GM23338 (cell line): ENCODE results near the gene C1QTNF9. TPM values are rescaled to one million over a fixed set of nuclear protein-coding genes. Genes with fewer than 3 reads are reported as not detected.

Experiments
- ATAC-seq: fragments of 200-7000 bp; cut with Tn5 transposase; 3 replicates; pipeline ENCODE4 v1.9.1; 2020
- DNase-seq: peaks from one replicate; pipeline ENCODE4 v3.0.0-alpha.2; 2015; ENCODE audit warnings: low spot score
- H2AFZ ChIP-seq: fragments of 200-600 bp; sonication (generic); 2 replicates; pipeline ENCODE4 v1.8.0; 2016; ENCODE audit warnings: antibody characterized with exemption, mild to moderate bottlenecking, moderate library complexity
- H3F3A ChIP-seq: fragments of 200-600 bp; sonication (generic); replicated peaks from 2 replicates; pipeline ENCODE4 v1.8.0; 2017; ENCODE audit warnings: antibody characterized with exemption, mixed run types, low read depth
- H3K27ac ChIP-seq: fragments of 200-600 bp; sonication (generic); 2 replicates; pipeline ENCODE4 v1.6.1; 2016; ENCODE audit warnings: low read depth
- H3K27me3 ChIP-seq: fragments of 200-600 bp; sonication (generic); 2 replicates; pipeline ENCODE4 v1.8.0; 2016; ENCODE audit warnings: mild to moderate bottlenecking, mixed run types, moderate library complexity; ENCODE audit not compliant: insufficient read depth
- H3K36me3 ChIP-seq: fragments of 200-600 bp; sonication (generic); 2 replicates; pipeline ENCODE4 v1.8.0; 2016; ENCODE audit warnings: mild to moderate bottlenecking; ENCODE audit not compliant: insufficient read depth
- H3K4me1 ChIP-seq: fragments of 200-600 bp; sonication (generic); 2 replicates; pipeline ENCODE4 v1.8.0; 2016; ENCODE audit warnings: mild to moderate bottlenecking, moderate library complexity; ENCODE audit not compliant: insufficient read depth
- H3K4me2 ChIP-seq: fragments of 200-600 bp; sonication (generic); 2 replicates; pipeline ENCODE4 v1.7.1; 2017; ENCODE audit warnings: mixed run types
- H3K4me3 ChIP-seq: fragments of 200-600 bp; sonication (generic); 2 replicates; pipeline ENCODE4 v1.6.1; 2016; ENCODE audit warnings: mixed run types
- H3K79me2 ChIP-seq: fragments of 200-600 bp; sonication (generic); replicated peaks from 2 replicates; pipeline ENCODE4 v1.8.0; 2017; ENCODE audit warnings: mild to moderate bottlenecking; ENCODE audit not compliant: insufficient read depth
- H3K9me2 ChIP-seq: fragments of 200-600 bp; sonication (generic); 2 replicates; pipeline ENCODE4 v1.8.0; 2017; ENCODE audit not compliant: insufficient read depth
- H4K20me1 ChIP-seq: fragments of 200-600 bp; sonication (generic); replicated peaks from 2 replicates; pipeline ENCODE4 v1.8.0; 2017; ENCODE audit warnings: mild to moderate bottlenecking; ENCODE audit not compliant: insufficient read depth
- H3K27ac Mint-ChIP-seq: 2 replicates; pipeline ENCODE4 v1.8.0; 2020; ENCODE audit warnings: inconsistent platforms, mild to moderate bottlenecking, moderate library complexity, mixed read lengths
- H3K27me3 Mint-ChIP-seq: 3 replicates; pipeline ENCODE4 v1.8.0; 2022; ENCODE audit warnings: low read depth, mild to moderate bottlenecking, moderate library complexity, mixed read lengths, inconsistent platforms; ENCODE audit not compliant: insufficient read depth, poor library complexity
- H3K36me3 Mint-ChIP-seq: 3 replicates; pipeline ENCODE4 v1.8.0; 2021; ENCODE audit warnings: low read depth, mild to moderate bottlenecking, inconsistent platforms, moderate library complexity, mixed read lengths
- H3K4me1 Mint-ChIP-seq: 3 replicates; pipeline ENCODE4 v1.8.0; 2020; ENCODE audit warnings: mild to moderate bottlenecking, inconsistent platforms, mixed read lengths
- H3K4me3 Mint-ChIP-seq: 3 replicates; pipeline ENCODE4 v1.8.0; 2021; ENCODE audit warnings: moderate library complexity, mild to moderate bottlenecking, inconsistent platforms, mixed read lengths
- H3K9me3 Mint-ChIP-seq: 3 replicates; pipeline ENCODE4 v1.8.0; 2020; ENCODE audit warnings: moderate library complexity, mild to moderate bottlenecking, inconsistent platforms, mixed read lengths
- CREB1 ChIP-seq: fragments of 250-450 bp; sonication (Bioruptor Pico); IDR thresholded peaks from 2 replicates; pipeline ENCODE4 v1.5.0; 2020; ENCODE audit warnings: low read depth, mild to moderate bottlenecking, moderate library complexity
- EZH2 ChIP-seq: fragments of 200-600 bp; sonication (generic); IDR thresholded peaks from one replicate; pipeline ENCODE4 v1.8.0; 2017; ENCODE audit warnings: antibody characterized with exemption, mild to moderate bottlenecking, low read depth; ENCODE audit not compliant: unreplicated experiment
- EZH2phosphoT487 ChIP-seq: fragments of 200-600 bp; sonication (generic); IDR thresholded peaks from one replicate; pipeline ENCODE4 v1.8.1; 2018; ENCODE audit warnings: antibody characterized with exemption; ENCODE audit not compliant: unreplicated experiment
- JUNB ChIP-seq: IDR thresholded peaks from one replicate; pipeline ENCODE4 v1.6.1; 2016; ENCODE audit warnings: antibody characterized with exemption; ENCODE audit not compliant: unreplicated experiment
- NANOG ChIP-seq: IDR thresholded peaks from 2 replicates; pipeline ENCODE4 v1.6.1; 2016; ENCODE audit warnings: antibody characterized with exemption, borderline replicate concordance
- POLR2AphosphoS5 ChIP-seq: IDR thresholded peaks from 2 replicates; pipeline ENCODE4 v1.6.1; 2016; ENCODE audit warnings: antibody characterized with exemption, low read depth
- STAT1 ChIP-seq: IDR thresholded peaks from one replicate; pipeline ENCODE4 v1.6.1; 2016; ENCODE audit warnings: antibody characterized with exemption; ENCODE audit not compliant: unreplicated experiment
- ZNF114 ChIP-seq: fragments of 250-450 bp; sonication (Bioruptor Pico); IDR thresholded peaks from 2 replicates; pipeline ENCODE4 v1.5.0; 2020; ENCODE audit warnings: mild to moderate bottlenecking, moderate library complexity
- ZNF331 ChIP-seq: fragments of 250-450 bp; sonication (Bioruptor Pico); IDR thresholded peaks from 2 replicates; pipeline ENCODE4 v1.5.0; 2020; ENCODE audit warnings: low read depth, mild to moderate bottlenecking, moderate library complexity
- polyA plus RNA-seq: library from polyadenylated mRNA; unstranded; fragments of >200 nt; fragmentation: Nextera tagmentation; extraction: Ambion mirVana; gene quantifications from 2 replicates; pipeline ENCODE4 v1.2.1, GENCODE V29; 2016
- total RNA-seq: library from RNA; depleted of rRNA; stranded (reverse); fragments of >200 nt; shearing (Covaris generic); gene quantifications from 2 replicates; pipeline ENCODE4 v1.2.3, GENCODE V29; 2014
- TF ChIP-seq, protein P1 (sequence below), 2 experiments: fragments of 200-600 bp in 1 of 2; sonication (generic) in 1 of 2; conservative IDR thresholded peaks; 2 replicates each; pipeline versions ENCODE4 v1.5.1 to v1.6.1; 2016 to 2017; ENCODE audit warnings: antibody characterized with exemption in 2 of 2, low read depth in 2 of 2, mild to moderate bottlenecking in 2 of 2, moderate library complexity in 1 of 2
- TF ChIP-seq, protein P2 (sequence below): IDR thresholded peaks from one replicate; pipeline ENCODE4 v1.6.1; 2018; ENCODE audit warnings: antibody characterized with exemption; ENCODE audit not compliant: unreplicated experiment
- TF ChIP-seq, protein P3 (sequence below): IDR thresholded peaks from 2 replicates; pipeline ENCODE4 v1.6.1; 2016; ENCODE audit warnings: antibody characterized with exemption
- TF ChIP-seq, protein P4 (sequence below): fragments of 250-450 bp; sonication (Bioruptor Pico); IDR thresholded peaks from 2 replicates; pipeline ENCODE4 v1.5.0; 2020; ENCODE audit warnings: mild to moderate bottlenecking, moderate library complexity

Gene C1QTNF9
- total and polyA plus RNA-seq, 2 experiments from 2014 or later = not detected

DNA sequence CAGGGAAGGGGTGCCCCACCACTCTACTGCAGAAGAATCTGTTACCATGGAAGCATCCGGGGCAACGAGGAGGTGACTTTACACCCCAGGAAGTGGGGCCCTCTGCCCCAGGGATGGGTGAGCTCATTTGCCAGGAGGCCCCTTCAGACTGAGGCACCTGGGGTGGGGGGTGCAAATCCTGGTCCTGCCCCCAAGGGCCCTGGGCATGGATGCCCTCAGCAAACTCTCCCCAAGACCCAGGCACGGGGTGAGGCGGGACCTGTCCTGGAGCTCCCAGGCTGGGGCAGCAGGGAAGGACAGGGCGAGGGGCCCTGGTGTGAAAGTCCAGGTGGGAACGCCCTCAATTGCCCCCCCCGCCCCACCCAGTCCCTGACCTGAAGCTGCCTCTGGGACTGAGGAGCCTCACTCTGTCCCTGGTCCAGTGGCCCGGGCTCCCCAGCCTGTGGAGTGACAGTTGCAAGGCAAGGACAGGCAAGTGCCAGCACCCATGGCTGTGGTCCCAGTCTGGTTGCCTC lies 52.5 kb downstream of the C1QTNF9 start:
- H3K27ac Mint-ChIP-seq = no peak overlapping the region
- H3K4me3 ChIP-seq = no peak overlapping the region
- H3K9me2 ChIP-seq = no peaks in the 10 kb centered on the region
- H3K4me3 Mint-ChIP-seq = no peak overlapping the region
- no peak for ATAC-seq
- H3K4me2 ChIP-seq = no peak overlapping the region
- no peak for DNase-seq
- H3K27me3 Mint-ChIP-seq = peaks cover 7% of the 10 kb centered on the region
- H3K79me2 ChIP-seq = no peaks in the 10 kb centered on the region
- peaks cover under 1% of the 10 kb centered on the region; the same call in 1 of the 2 replicates for H3F3A ChIP-seq
- no peaks in the 10 kb centered on the region for H3K36me3 ChIP-seq
- no peaks in the 10 kb centered on the region for H4K20me1 ChIP-seq
- H3K9me3 Mint-ChIP-seq = no peaks in the 10 kb centered on the region; the same call in 2 of the 3 replicates
- peaks cover 5% of the 10 kb centered on the region; the same call in 2 of the 3 replicates for H3K4me1 Mint-ChIP-seq
- no peak for TF ChIP-seq ZNF331
- TF ChIP-seq EZH2 = no peak
- no peak for TF ChIP-seq ZNF114 (CRISPR knock-in tag)
- TF ChIP-seq NANOG = no peak
- TF ChIP-seq, protein P1, sequence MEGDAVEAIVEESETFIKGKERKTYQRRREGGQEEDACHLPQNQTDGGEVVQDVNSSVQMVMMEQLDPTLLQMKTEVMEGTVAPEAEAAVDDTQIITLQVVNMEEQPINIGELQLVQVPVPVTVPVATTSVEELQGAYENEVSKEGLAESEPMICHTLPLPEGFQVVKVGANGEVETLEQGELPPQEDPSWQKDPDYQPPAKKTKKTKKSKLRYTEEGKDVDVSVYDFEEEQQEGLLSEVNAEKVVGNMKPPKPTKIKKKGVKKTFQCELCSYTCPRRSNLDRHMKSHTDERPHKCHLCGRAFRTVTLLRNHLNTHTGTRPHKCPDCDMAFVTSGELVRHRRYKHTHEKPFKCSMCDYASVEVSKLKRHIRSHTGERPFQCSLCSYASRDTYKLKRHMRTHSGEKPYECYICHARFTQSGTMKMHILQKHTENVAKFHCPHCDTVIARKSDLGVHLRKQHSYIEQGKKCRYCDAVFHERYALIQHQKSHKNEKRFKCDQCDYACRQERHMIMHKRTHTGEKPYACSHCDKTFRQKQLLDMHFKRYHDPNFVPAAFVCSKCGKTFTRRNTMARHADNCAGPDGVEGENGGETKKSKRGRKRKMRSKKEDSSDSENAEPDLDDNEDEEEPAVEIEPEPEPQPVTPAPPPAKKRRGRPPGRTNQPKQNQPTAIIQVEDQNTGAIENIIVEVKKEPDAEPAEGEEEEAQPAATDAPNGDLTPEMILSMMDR (conservative IDR thresholded peaks at IDR 0.05; ENCODE audit: low read depth in 2 of 2) = no peak
- TF ChIP-seq STAT1 = no peak
- no peak for TF ChIP-seq JUNB
- TF ChIP-seq, protein P2, sequence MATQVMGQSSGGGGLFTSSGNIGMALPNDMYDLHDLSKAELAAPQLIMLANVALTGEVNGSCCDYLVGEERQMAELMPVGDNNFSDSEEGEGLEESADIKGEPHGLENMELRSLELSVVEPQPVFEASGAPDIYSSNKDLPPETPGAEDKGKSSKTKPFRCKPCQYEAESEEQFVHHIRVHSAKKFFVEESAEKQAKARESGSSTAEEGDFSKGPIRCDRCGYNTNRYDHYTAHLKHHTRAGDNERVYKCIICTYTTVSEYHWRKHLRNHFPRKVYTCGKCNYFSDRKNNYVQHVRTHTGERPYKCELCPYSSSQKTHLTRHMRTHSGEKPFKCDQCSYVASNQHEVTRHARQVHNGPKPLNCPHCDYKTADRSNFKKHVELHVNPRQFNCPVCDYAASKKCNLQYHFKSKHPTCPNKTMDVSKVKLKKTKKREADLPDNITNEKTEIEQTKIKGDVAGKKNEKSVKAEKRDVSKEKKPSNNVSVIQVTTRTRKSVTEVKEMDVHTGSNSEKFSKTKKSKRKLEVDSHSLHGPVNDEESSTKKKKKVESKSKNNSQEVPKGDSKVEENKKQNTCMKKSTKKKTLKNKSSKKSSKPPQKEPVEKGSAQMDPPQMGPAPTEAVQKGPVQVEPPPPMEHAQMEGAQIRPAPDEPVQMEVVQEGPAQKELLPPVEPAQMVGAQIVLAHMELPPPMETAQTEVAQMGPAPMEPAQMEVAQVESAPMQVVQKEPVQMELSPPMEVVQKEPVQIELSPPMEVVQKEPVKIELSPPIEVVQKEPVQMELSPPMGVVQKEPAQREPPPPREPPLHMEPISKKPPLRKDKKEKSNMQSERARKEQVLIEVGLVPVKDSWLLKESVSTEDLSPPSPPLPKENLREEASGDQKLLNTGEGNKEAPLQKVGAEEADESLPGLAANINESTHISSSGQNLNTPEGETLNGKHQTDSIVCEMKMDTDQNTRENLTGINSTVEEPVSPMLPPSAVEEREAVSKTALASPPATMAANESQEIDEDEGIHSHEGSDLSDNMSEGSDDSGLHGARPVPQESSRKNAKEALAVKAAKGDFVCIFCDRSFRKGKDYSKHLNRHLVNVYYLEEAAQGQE = no peak
- TF ChIP-seq, protein P3, sequence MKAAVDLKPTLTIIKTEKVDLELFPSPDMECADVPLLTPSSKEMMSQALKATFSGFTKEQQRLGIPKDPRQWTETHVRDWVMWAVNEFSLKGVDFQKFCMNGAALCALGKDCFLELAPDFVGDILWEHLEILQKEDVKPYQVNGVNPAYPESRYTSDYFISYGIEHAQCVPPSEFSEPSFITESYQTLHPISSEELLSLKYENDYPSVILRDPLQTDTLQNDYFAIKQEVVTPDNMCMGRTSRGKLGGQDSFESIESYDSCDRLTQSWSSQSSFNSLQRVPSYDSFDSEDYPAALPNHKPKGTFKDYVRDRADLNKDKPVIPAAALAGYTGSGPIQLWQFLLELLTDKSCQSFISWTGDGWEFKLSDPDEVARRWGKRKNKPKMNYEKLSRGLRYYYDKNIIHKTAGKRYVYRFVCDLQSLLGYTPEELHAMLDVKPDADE = no peak
- no peak for TF ChIP-seq CREB1 (CRISPR knock-in tag)
- no peak for TF ChIP-seq EZH2phosphoT487
- TF ChIP-seq, protein P4, sequence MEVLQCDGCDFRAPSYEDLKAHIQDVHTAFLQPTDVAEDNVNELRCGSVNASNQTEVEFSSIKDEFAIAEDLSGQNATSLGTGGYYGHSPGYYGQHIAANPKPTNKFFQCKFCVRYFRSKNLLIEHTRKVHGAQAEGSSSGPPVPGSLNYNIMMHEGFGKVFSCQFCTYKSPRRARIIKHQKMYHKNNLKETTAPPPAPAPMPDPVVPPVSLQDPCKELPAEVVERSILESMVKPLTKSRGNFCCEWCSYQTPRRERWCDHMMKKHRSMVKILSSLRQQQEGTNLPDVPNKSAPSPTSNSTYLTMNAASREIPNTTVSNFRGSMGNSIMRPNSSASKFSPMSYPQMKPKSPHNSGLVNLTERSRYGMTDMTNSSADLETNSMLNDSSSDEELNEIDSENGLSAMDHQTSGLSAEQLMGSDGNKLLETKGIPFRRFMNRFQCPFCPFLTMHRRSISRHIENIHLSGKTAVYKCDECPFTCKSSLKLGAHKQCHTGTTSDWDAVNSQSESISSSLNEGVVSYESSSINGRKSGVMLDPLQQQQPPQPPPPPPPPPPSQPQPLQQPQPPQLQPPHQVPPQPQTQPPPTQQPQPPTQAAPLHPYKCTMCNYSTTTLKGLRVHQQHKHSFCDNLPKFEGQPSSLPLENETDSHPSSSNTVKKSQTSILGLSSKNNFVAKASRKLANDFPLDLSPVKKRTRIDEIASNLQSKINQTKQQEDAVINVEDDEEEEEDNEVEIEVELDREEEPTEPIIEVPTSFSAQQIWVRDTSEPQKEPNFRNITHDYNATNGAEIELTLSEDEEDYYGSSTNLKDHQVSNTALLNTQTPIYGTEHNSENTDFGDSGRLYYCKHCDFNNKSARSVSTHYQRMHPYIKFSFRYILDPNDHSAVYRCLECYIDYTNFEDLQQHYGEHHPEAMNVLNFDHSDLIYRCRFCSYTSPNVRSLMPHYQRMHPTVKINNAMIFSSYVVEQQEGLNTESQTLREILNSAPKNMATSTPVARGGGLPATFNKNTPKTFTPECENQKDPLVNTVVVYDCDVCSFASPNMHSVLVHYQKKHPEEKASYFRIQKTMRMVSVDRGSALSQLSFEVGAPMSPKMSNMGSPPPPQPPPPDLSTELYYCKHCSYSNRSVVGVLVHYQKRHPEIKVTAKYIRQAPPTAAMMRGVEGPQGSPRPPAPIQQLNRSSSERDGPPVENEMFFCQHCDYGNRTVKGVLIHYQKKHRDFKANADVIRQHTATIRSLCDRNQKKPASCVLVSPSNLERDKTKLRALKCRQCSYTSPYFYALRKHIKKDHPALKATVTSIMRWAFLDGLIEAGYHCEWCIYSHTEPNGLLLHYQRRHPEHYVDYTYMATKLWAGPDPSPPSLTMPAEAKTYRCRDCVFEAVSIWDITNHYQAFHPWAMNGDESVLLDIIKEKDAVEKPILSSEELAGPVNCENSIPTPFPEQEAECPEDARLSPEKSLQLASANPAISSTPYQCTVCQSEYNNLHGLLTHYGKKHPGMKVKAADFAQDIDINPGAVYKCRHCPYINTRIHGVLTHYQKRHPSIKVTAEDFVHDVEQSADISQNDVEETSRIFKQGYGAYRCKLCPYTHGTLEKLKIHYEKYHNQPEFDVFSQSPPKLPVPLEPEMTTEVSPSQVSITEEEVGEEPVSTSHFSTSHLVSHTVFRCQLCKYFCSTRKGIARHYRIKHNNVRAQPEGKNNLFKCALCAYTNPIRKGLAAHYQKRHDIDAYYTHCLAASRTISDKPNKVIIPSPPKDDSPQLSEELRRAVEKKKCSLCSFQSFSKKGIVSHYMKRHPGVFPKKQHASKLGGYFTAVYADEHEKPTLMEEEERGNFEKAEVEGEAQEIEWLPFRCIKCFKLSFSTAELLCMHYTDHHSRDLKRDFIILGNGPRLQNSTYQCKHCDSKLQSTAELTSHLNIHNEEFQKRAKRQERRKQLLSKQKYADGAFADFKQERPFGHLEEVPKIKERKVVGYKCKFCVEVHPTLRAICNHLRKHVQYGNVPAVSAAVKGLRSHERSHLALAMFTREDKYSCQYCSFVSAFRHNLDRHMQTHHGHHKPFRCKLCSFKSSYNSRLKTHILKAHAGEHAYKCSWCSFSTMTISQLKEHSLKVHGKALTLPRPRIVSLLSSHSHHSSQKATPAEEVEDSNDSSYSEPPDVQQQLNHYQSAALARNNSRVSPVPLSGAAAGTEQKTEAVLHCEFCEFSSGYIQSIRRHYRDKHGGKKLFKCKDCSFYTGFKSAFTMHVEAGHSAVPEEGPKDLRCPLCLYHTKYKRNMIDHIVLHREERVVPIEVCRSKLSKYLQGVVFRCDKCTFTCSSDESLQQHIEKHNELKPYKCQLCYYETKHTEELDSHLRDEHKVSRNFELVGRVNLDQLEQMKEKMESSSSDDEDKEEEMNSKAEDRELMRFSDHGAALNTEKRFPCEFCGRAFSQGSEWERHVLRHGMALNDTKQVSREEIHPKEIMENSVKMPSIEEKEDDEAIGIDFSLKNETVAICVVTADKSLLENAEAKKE = no peak
- no peak for TF ChIP-seq POLR2AphosphoS5
- H3K4me1 ChIP-seq = no peaks in the 10 kb centered on the region
- no peaks in the 10 kb centered on the region for H3K27me3 ChIP-seq
- H2AFZ ChIP-seq = no peak overlapping the region
- no peaks in the 10 kb centered on the region; the same call in 2 of the 3 replicates for H3K36me3 Mint-ChIP-seq
- H3K27ac ChIP-seq = no peak overlapping the region
